ELR (cell line): ENCODE measurements around the gene RPL19.
"Not testable (repeated sequence)": the region's sequence is repeated elsewhere in the genome, so short reads cannot be mapped to it uniquely, and the experiment has no call there.

Source experiments
- DNase-seq: peaks from one replicate; pipeline ENCODE4 v3.0.0-alpha.2; 2015; ENCODE audit warnings: low read depth

RPL19 gene

GRCh38 chr17:39244600-39245570, 44.8 kb downstream of the RPL19 start:
- DNase-seq = peak; percentile 85

DNA sequence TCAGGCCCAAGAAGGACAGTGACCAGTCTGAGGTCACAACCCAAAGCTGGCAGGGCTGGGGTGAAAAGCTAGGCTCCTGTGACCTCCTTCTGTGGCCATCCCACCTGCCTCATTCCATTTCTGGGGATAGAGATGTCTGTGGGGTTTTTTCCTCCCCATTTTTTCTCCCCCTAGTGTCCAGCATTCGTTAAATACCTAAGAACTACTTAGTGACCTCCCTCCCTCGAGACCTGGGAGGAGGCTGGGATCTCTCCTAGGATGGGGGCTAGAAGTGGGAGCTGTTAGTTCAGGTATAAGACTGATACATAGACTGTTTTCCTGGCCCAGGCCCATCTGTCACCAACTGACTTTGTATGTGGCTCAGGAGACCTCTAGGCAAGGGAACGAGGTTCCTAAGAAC, 46.2 kb downstream of the RPL19 start:
- peak; percentile 37 for DNase-seq

DNA sequence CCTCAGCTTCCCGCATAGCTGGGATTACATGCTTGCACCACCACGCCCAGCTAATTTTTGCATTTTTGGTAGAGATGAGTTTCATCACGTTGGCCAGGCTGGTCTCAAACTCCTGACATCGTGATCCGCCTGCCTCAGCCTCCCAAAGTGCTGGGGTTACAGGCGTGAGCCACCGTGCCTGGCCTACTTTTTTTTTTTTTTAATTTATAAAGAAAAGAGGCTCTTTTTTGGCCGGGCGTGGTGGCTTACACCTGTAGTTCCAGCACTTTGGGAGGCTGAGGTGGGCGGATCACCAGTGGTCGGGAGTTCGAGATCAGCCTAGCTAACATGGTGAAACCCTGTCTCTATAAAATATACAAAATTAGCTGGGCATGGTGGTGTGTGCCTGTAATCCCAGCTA, 50.0 kb downstream of the RPL19 start:
- DNase-seq = not testable (repeated sequence)

DNA sequence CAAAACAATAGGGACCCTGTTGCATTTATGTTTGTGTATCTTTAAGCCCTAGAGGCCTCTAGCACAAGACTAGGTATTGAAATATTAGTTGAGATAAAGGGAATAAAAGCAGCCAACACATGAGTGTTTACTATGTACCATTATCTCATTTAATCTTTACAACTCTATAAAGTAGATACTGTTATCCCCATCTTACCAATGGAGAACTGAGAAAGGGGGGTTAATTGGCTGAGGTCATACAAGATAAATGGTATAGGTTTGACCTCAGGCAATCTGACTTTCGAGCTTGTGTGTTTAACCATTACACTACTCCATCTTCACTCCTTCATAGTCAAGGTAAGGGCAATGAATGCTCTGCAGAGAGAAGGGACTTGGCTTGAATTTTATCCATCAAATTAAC, 51.9 kb downstream of the RPL19 start:
- no peak for DNase-seq

- no peak for DNase-seq
Measured at GRCh38 chr17:39252788-39253460, 52.8 kb downstream of the RPL19 start.
